Measurements from ENCODE around the gene USP9X.

DNA sequence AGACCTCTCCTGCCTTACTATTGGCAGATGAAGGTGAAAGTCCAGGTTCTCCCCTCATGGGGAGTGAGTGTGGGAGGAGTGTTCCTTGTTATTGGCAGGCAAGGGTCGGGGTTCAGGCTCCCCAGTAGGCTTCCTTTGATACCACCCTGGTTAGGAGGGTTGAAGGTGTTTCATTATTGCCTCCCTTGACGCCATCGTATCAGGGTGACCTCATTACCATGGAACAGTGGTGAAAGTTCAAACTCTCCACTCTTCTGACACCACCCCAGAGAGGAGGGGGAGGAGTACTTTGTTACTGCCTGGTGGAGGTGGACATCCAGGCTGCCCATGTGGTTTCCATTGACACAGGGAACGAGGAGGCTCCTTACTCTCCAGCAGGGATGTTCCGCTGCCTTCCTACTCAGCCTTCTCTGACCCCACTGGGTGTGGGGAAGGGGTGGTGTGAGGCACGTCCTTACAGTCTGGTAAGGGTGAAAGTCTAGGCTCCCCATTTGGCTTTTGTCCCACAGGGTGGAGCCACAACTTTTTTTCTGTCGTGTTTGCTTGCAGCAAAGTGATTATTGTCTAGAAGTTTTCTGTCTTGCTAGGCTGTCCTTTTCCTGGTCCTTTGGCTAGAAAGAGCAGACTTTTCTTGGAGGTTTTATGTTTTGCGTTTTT is 37.2 kb upstream of the USP9X start:
- no peak for TF ChIP-seq POLR2A (IDR thresholded peaks at IDR 0.05)
- no peak for TF ChIP-seq EP300 (IDR thresholded peaks at IDR 0.05)
